Measurements from ENCODE around the gene LGR5.

DNA sequence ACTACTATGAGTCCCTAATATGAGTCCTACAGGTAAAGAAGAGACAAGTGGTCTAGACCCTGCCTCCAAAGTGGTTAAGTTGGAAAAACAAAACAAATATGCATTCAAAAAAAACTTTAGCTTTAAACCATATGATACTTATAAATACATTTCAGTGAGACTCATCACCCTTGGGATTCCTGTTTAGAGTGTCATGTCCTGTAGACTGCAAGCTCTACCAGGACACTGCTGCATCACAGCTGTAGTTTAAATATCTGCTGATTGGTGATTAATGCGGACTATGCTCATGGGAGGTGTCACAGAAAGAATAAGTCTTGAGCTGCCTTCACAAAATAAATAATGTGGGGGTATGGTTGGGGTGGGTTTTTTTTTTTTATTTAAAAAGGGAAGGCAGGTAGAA lies 8.8 kb upstream of the LGR5 start:
- TF ChIP-seq EZH2phosphoT487 (IDR thresholded peaks at IDR 0.05; ENCODE audit: low read depth) = no peak
- TF ChIP-seq, protein P1, sequence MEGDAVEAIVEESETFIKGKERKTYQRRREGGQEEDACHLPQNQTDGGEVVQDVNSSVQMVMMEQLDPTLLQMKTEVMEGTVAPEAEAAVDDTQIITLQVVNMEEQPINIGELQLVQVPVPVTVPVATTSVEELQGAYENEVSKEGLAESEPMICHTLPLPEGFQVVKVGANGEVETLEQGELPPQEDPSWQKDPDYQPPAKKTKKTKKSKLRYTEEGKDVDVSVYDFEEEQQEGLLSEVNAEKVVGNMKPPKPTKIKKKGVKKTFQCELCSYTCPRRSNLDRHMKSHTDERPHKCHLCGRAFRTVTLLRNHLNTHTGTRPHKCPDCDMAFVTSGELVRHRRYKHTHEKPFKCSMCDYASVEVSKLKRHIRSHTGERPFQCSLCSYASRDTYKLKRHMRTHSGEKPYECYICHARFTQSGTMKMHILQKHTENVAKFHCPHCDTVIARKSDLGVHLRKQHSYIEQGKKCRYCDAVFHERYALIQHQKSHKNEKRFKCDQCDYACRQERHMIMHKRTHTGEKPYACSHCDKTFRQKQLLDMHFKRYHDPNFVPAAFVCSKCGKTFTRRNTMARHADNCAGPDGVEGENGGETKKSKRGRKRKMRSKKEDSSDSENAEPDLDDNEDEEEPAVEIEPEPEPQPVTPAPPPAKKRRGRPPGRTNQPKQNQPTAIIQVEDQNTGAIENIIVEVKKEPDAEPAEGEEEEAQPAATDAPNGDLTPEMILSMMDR (IDR thresholded peaks at IDR 0.05; ENCODE audit: low read depth, low read length) = no peak

Data from OCI-LY3 (cell line).